Measurements from ENCODE around the gene CNTNAP2. TPM values are rescaled to one million over a fixed set of nuclear protein-coding genes. Genes with fewer than 3 reads are reported as not detected.

The CNTNAP2 gene
- total RNA-seq, 1 experiment from 2014 or later: 42.5 TPM

DNA sequence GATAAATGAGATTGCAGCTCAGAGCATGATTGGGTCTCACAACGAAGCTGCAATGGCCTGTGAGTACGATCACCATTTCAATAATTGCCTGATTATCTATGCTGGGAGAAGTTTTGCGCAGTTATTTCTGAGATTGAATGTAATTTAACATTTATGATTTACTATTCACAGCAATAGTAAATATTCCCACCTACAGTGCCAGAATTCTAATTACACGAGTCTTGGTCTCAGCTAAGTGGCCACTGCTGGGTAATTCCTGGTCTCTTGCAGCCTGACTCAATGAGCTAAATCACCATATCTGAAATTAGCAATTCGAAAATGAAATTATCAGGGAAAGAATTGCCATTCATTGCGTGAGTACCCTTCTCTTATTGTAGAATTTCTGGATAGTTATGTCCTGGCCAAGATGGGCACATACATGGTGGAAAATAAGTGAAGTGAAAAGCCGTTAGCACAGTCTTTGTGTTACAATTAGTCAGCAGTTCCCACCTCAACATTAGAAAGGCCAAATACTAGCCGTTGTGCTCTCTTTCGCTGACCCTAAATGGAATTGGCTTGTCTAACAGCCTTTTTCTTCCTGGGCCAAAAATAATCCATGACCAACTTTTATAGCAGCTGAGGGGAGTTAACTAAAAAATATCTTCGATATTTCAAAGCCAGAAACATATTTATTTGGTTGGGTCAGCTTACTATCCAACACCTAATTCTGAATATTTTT, 1793.0 kb downstream of the CNTNAP2 start:
- intact Hi-C loops (cut with micrococcal nuclease; ENCODE audit: unreplicated experiment): no loop called here
- BruUV-seq (replicated peaks): no TSS peak

DNA sequence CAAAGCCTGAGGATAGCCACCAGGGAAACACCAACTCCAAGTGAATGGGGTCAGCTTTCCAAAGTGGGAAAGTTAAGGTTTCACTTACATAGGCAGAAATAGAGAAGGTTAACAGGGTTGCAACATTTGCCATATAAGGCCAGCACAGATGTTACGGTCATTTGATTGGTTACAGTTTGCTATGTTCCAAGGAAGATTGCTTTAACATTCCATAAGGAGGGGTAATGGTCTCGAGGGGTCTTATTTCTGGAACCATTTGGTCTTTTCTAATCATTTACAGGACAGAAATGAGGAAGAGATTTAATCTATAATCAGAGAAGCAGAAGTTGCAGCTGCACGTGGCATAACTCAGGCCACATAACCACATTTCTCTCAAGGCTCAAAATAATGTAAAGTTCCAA, 1794.6 kb downstream of the CNTNAP2 start:
- TF ChIP-seq, protein P1, sequence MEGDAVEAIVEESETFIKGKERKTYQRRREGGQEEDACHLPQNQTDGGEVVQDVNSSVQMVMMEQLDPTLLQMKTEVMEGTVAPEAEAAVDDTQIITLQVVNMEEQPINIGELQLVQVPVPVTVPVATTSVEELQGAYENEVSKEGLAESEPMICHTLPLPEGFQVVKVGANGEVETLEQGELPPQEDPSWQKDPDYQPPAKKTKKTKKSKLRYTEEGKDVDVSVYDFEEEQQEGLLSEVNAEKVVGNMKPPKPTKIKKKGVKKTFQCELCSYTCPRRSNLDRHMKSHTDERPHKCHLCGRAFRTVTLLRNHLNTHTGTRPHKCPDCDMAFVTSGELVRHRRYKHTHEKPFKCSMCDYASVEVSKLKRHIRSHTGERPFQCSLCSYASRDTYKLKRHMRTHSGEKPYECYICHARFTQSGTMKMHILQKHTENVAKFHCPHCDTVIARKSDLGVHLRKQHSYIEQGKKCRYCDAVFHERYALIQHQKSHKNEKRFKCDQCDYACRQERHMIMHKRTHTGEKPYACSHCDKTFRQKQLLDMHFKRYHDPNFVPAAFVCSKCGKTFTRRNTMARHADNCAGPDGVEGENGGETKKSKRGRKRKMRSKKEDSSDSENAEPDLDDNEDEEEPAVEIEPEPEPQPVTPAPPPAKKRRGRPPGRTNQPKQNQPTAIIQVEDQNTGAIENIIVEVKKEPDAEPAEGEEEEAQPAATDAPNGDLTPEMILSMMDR (IDR thresholded peaks at IDR 0.05; ENCODE audit: insufficient read depth in 1 of 2, low read depth in 1 of 2, low read length in 1 of 2, severe bottlenecking in 1 of 2, unreplicated experiment in 1 of 2): no peak
- Mint-ChIP-seq H3K9me3 (ENCODE audit: unreplicated experiment) (no peaks in the 10 kb centered on the region), H3K27ac (ENCODE audit: unreplicated experiment) (no peak overlapping the region), H3K4me3 (ENCODE audit: unreplicated experiment) (no peak overlapping the region), H3K36me3 (ENCODE audit: insufficient read depth, unreplicated experiment) (no peaks in the 10 kb centered on the region), H3K27me3 (ENCODE audit: insufficient read depth, unreplicated experiment) (no peaks in the 10 kb centered on the region), H3K4me1 (ENCODE audit: low read depth, unreplicated experiment) (no peaks in the 10 kb centered on the region)
- Histone ChIP-seq H3K4me3 (ENCODE audit: low read depth, low read length) (no peak overlapping the region), H3K27me3 (replicated peaks; ENCODE audit: control insufficient read depth, insufficient read depth, low read length) (no peaks in the 10 kb centered on the region), H3K9me3 (no peaks in the 10 kb centered on the region), H3K36me3 (ENCODE audit: control insufficient read depth, insufficient read depth, low read length) (no peaks in the 10 kb centered on the region), H3K4me1 (no peaks in the 10 kb centered on the region)
- no peak for DNase-seq
- BruUV-seq (replicated peaks): no TSS peak
- ChIA-PET POLR2A (no interaction called here), CTCF (no interaction called here)
- intact Hi-C loops (cut with micrococcal nuclease; ENCODE audit: unreplicated experiment): no loop called here

More for the DNA sequence above, 1793.0 kb downstream of the CNTNAP2 start:
- ChIA-PET POLR2A (no interaction called here), CTCF (no interaction called here)
- Mint-ChIP-seq H3K4me3 (ENCODE audit: unreplicated experiment) (no peak overlapping the region), H3K9me3 (ENCODE audit: unreplicated experiment) (no peaks in the 10 kb centered on the region), H3K36me3 (ENCODE audit: insufficient read depth, unreplicated experiment) (no peaks in the 10 kb centered on the region), H3K4me1 (ENCODE audit: low read depth, unreplicated experiment) (no peaks in the 10 kb centered on the region), H3K27ac (ENCODE audit: unreplicated experiment) (no peak overlapping the region), H3K27me3 (ENCODE audit: insufficient read depth, unreplicated experiment) (no peaks in the 10 kb centered on the region)
- TF ChIP-seq, protein P1 (IDR thresholded peaks at IDR 0.05; ENCODE audit: insufficient read depth in 1 of 2, low read depth in 1 of 2, low read length in 1 of 2, severe bottlenecking in 1 of 2, unreplicated experiment in 1 of 2): no peak
- Histone ChIP-seq H3K4me3 (ENCODE audit: low read depth, low read length) (no peak overlapping the region), H3K36me3 (ENCODE audit: control insufficient read depth, insufficient read depth, low read length) (no peaks in the 10 kb centered on the region), H3K27me3 (replicated peaks; ENCODE audit: control insufficient read depth, insufficient read depth, low read length) (no peaks in the 10 kb centered on the region), H3K4me1 (no peaks in the 10 kb centered on the region), H3K9me3 (no peaks in the 10 kb centered on the region)
- no peak for DNase-seq

DNA sequence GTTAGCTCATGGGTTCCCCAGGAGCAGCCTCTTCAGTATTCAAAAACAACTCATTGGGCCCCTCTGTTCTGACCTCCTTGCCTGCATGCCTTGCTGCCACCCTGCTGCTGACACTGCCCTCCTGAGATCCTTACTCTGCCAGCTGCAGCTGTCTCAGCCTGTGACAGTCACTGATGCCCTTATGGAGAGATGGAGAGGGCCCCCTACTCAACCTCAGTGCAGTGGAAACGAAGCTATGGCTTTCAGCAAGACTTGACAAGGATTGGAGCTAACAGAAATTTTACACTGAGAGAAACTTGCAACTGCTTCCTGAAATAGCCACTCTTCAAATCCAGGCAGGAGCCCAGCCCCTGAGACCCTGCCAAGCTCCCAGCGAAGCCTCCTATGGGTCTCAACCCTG, 1795.7 kb downstream of the CNTNAP2 start:
- TF ChIP-seq, protein P1 (IDR thresholded peaks at IDR 0.05; ENCODE audit: insufficient read depth in 1 of 2, low read depth in 1 of 2, low read length in 1 of 2, severe bottlenecking in 1 of 2, unreplicated experiment in 1 of 2): no peak
- Histone ChIP-seq H3K4me3 (ENCODE audit: low read depth, low read length) (no peak overlapping the region), H3K36me3 (ENCODE audit: control insufficient read depth, insufficient read depth, low read length) (no peaks in the 10 kb centered on the region), H3K9me3 (no peaks in the 10 kb centered on the region), H3K27me3 (replicated peaks; ENCODE audit: control insufficient read depth, insufficient read depth, low read length) (no peaks in the 10 kb centered on the region), H3K4me1 (no peaks in the 10 kb centered on the region)
- no peak for DNase-seq
- peaks cover 3% of the 10 kb centered on the region for H3K27me3 Mint-ChIP-seq (ENCODE audit: insufficient read depth, unreplicated experiment)
- CTCF ChIA-PET: interaction anchor here (0.6 kb wide), 1 partner anchor 404 kb away, joined by 4 read pairs; no protein-coding TSS in a partner anchor
- no peaks in the 10 kb centered on the region for H3K4me1 Mint-ChIP-seq (ENCODE audit: low read depth, unreplicated experiment)
- H3K27ac Mint-ChIP-seq (ENCODE audit: unreplicated experiment): no peak overlapping the region
- no peaks in the 10 kb centered on the region for H3K36me3 Mint-ChIP-seq (ENCODE audit: insufficient read depth, unreplicated experiment)
- intact Hi-C loops (cut with micrococcal nuclease; ENCODE audit: unreplicated experiment): no loop called here
- H3K4me3 Mint-ChIP-seq (ENCODE audit: unreplicated experiment): no peak overlapping the region
- no TSS peak for BruUV-seq (replicated peaks)
- no peaks in the 10 kb centered on the region for H3K9me3 Mint-ChIP-seq (ENCODE audit: unreplicated experiment)
- POLR2A ChIA-PET: no interaction called here

Measured in Caco-2 (cell line).